H1 (cell line): ENCODE data around the gene QRSL1. TPM values are rescaled to one million over a fixed set of nuclear protein-coding genes. Genes with fewer than 3 reads are reported as not detected.

Experiments
- CTCF ChIA-PET: fragments of 300-600 bp; sonication (Branson Sonifier 250); formaldehyde crosslinking; loops from one replicate; lab custom pipeline; 2021; ENCODE audit not compliant: partially characterized antibody; lab: Charles Lee
- POLR2A ChIA-PET: fragments of 300-600 bp; sonication (Branson Sonifier 250); formaldehyde crosslinking; loops from one replicate; lab custom pipeline; 2021; ENCODE audit warnings: inconsistent platforms; ENCODE audit not compliant: partially characterized antibody; lab: Charles Lee
- DNase-seq, 2 experiments: peaks; one replicate each; pipeline versions ENCODE4 v3.0.0 to v3.0.0-alpha.2; 2010 to 2022; ENCODE audit warnings: low spot score in 2 of 2, low read depth in 1 of 2, mixed read lengths in 1 of 2
- FAIRE-seq: peaks from 2 replicates; lab custom pipeline; 2011; peaks lifted over from hg19 to GRCh38; lab: Jason Lieb, UNC
- H2AFZ ChIP-seq: 2 replicates; pipeline ENCODE4 v1.8.1; 2012; ENCODE audit warnings: low read length, inconsistent platforms
- H2AK5ac ChIP-seq: 2 replicates; pipeline ENCODE4 v1.6.1; 2013; ENCODE audit warnings: low read depth, low read length
- H2BK120ac ChIP-seq: replicated peaks from 2 replicates; pipeline ENCODE3; 2013; ENCODE audit warnings: low read depth, low read length, inconsistent platforms
- H2BK12ac ChIP-seq: 2 replicates; pipeline ENCODE4 v1.6.1; 2013; ENCODE audit warnings: low read depth, low read length
- H2BK15ac ChIP-seq: 2 replicates; pipeline ENCODE4 v1.6.1; 2013; ENCODE audit warnings: low read length
- H2BK20ac ChIP-seq: 2 replicates; pipeline ENCODE4 v1.6.1; 2013; ENCODE audit warnings: low read length
- H2BK5ac ChIP-seq: 2 replicates; pipeline ENCODE4 v1.6.1; 2013; ENCODE audit warnings: low read depth, low read length
- H3K14ac ChIP-seq: 2 replicates; pipeline ENCODE4 v1.6.1; 2013; ENCODE audit warnings: inconsistent platforms; ENCODE audit not compliant: insufficient read length
- H3K18ac ChIP-seq: 2 replicates; pipeline ENCODE4 v1.6.1; 2013; ENCODE audit warnings: low read length; ENCODE audit errors: extremely low read depth
- H3K23ac ChIP-seq: 2 replicates; pipeline ENCODE4 v1.6.1; 2013; ENCODE audit warnings: inconsistent platforms; ENCODE audit not compliant: insufficient read length
- H3K23me2 ChIP-seq: 2 replicates; pipeline ENCODE4 v1.6.1; 2013; ENCODE audit warnings: low read depth, low read length
- H3K27ac ChIP-seq: 2 replicates; pipeline ENCODE4 v1.6.1; 2011; ENCODE audit warnings: low read depth, low read length, inconsistent platforms
- H3K27me3 ChIP-seq, 4 experiments: replicated peaks in 1 of 4; 1 replicate in 1 of 4; 2 replicates in 3 of 4; pipeline versions ENCODE4 v1.6.1 to v1.8.1; 2011 to 2013; ENCODE audit warnings: low read length in 3 of 4, mild to moderate bottlenecking in 3 of 4, inconsistent platforms in 2 of 4, mixed read lengths in 2 of 4, moderate library complexity in 1 of 4; ENCODE audit not compliant: control insufficient read depth in 3 of 4, insufficient read depth in 3 of 4; ENCODE audit errors: extremely low read depth in 1 of 4
- H3K36me3 ChIP-seq, 4 experiments: 2 replicates each; pipeline versions ENCODE4 v1.6.1 to v1.8.1; 2011 to 2013; ENCODE audit warnings: mild to moderate bottlenecking in 4 of 4, low read length in 3 of 4, moderate library complexity in 2 of 4, control low read depth in 1 of 4, inconsistent platforms in 1 of 4; ENCODE audit not compliant: insufficient read depth in 4 of 4, control insufficient read depth in 2 of 4
- H3K4ac ChIP-seq: replicated peaks from 2 replicates; pipeline ENCODE3; 2013; ENCODE audit warnings: low read length, low read depth, mixed read lengths, inconsistent platforms; ENCODE audit not compliant: insufficient read length
- H3K4me1 ChIP-seq, 4 experiments: replicated peaks in 1 of 4; 1 replicate in 1 of 4; 2 replicates in 3 of 4; pipeline versions ENCODE4 v1.6.1 to v1.8.1; 2011 to 2013; ENCODE audit warnings: low read length in 3 of 4, inconsistent platforms in 2 of 4, mixed read lengths in 1 of 4; ENCODE audit not compliant: insufficient read depth in 4 of 4, control insufficient read depth in 3 of 4
- H3K4me2 ChIP-seq, 2 experiments: 2 replicates each; pipeline versions ENCODE4 v1.6.1 to v1.8.1; 2011 to 2013; ENCODE audit warnings: low read depth in 2 of 2, low read length in 2 of 2, control low read depth in 1 of 2, inconsistent platforms in 1 of 2, mild to moderate bottlenecking in 1 of 2; ENCODE audit not compliant: insufficient read depth in 1 of 2
- H3K4me3 ChIP-seq, 4 experiments: fragments of 200-600, 300-600 bp in 1 of 4; sonication (generic), shearing (Covaris generic), sonication (Bioruptor Twin) in 1 of 4; 2 replicates each; pipeline versions ENCODE4 v1.5.1 to v1.8.1; 2011 to 2016; ENCODE audit warnings: low read length in 4 of 4, low read depth in 3 of 4, control low read depth in 2 of 4, inconsistent platforms in 2 of 4, mild to moderate bottlenecking in 2 of 4, mixed read lengths in 1 of 4, moderate library complexity in 1 of 4; ENCODE audit not compliant: insufficient read depth in 2 of 4; ENCODE audit errors: extremely low read depth in 1 of 4
- H3K56ac ChIP-seq: replicated peaks from 2 replicates; pipeline ENCODE3; 2013; ENCODE audit warnings: low read depth, mild to moderate bottlenecking, mixed read lengths, low read length, inconsistent platforms; ENCODE audit not compliant: insufficient read length
- H3K79me1 ChIP-seq: 2 replicates; pipeline ENCODE4 v1.6.1; 2013; ENCODE audit warnings: low read depth, low read length, control low read depth
- H3K79me2 ChIP-seq, 2 experiments: 2 replicates each; pipeline versions ENCODE4 v1.6.1 to v1.8.1; 2012 to 2013; ENCODE audit warnings: low read length in 2 of 2, mild to moderate bottlenecking in 2 of 2, inconsistent platforms in 1 of 2; ENCODE audit not compliant: insufficient read depth in 2 of 2, control insufficient read depth in 1 of 2
- H3K9ac ChIP-seq, 4 experiments: replicated peaks in 1 of 4; 1 replicate in 1 of 4; 2 replicates in 3 of 4; pipeline versions ENCODE4 v1.6.1 to v1.8.1; 2011 to 2013; ENCODE audit warnings: low read depth in 3 of 4, low read length in 3 of 4, control low read depth in 2 of 4, mild to moderate bottlenecking in 2 of 4, moderate library complexity in 2 of 4, inconsistent platforms in 1 of 4; ENCODE audit errors: extremely low read depth in 1 of 4
- H3K9me3 ChIP-seq, 2 experiments: 2 replicates each; pipeline versions ENCODE4 v1.6.1 to v1.8.1; 2012 to 2013; ENCODE audit warnings: mild to moderate bottlenecking in 2 of 2, moderate library complexity in 2 of 2, control low read depth in 1 of 2, inconsistent platforms in 1 of 2, low read depth in 1 of 2, low read length in 1 of 2, mixed read lengths in 1 of 2; ENCODE audit not compliant: insufficient read depth in 2 of 2
- H4K20me1 ChIP-seq, 2 experiments: replicated peaks in 1 of 2; 2 replicates each; pipeline versions ENCODE3 to v1.8.1; 2011 to 2013; ENCODE audit warnings: inconsistent platforms in 2 of 2, low read length in 2 of 2, mild to moderate bottlenecking in 1 of 2; ENCODE audit not compliant: insufficient read depth in 2 of 2, control insufficient read depth in 1 of 2
- H4K5ac ChIP-seq: 2 replicates; pipeline ENCODE4 v1.6.1; 2013; ENCODE audit warnings: low read length, low read depth, mixed read lengths, inconsistent platforms; ENCODE audit not compliant: insufficient read length
- H4K8ac ChIP-seq: 2 replicates; pipeline ENCODE4 v1.8.0; 2013; ENCODE audit warnings: mild to moderate bottlenecking, moderate library complexity, low read length, inconsistent platforms; ENCODE audit not compliant: insufficient read depth; ENCODE audit errors: extremely low read depth
- H4K91ac ChIP-seq: replicated peaks from 2 replicates; pipeline ENCODE3; 2013; ENCODE audit warnings: low read length, mixed read lengths, inconsistent platforms; ENCODE audit not compliant: insufficient read length
- CBX8 ChIP-seq: fragments of 300-800, 300-1000 bp; sonication (generic); IDR thresholded peaks from 2 replicates; pipeline ENCODE4 v1.7.1; 2016; ENCODE audit warnings: low read depth, low read length, borderline replicate concordance
- EGR1 ChIP-seq: IDR thresholded peaks from 2 replicates; pipeline ENCODE4 v1.6.1; 2011; ENCODE audit warnings: low read depth, low read length, borderline replicate concordance
- NRF1 ChIP-seq: IDR thresholded peaks from 2 replicates; pipeline ENCODE4 v1.6.1; 2011; ENCODE audit warnings: mild to moderate bottlenecking, low read depth, low read length, improper control_type of control experiment
- RFX5 ChIP-seq: IDR thresholded peaks from 2 replicates; pipeline ENCODE4 v1.6.1; 2011; ENCODE audit warnings: low read depth, low read length, improper control_type of control experiment, borderline replicate concordance
- SIN3A ChIP-seq, 2 experiments: IDR thresholded peaks in 1 of 2; conservative IDR thresholded peaks in 1 of 2; 2 replicates each; pipeline ENCODE4 v1.6.1; 2011 to 2012; ENCODE audit warnings: low read length in 2 of 2, improper control_type of control experiment in 1 of 2, low read depth in 1 of 2, mild to moderate bottlenecking in 1 of 2
- SIRT6 ChIP-seq: IDR thresholded peaks from one replicate; pipeline ENCODE4 v1.7.1; 2012; ENCODE audit warnings: low read length, inconsistent platforms
- SUZ12 ChIP-seq: fragments of 200-600 bp; sonication (generic); IDR thresholded peaks from 2 replicates; pipeline ENCODE4 v1.6.1; 2012; ENCODE audit warnings: mild to moderate bottlenecking, inconsistent platforms, low read length, moderate library complexity, mixed read lengths
- YY1 ChIP-seq: IDR thresholded peaks from 2 replicates; pipeline ENCODE4 v1.6.1; 2011; ENCODE audit warnings: low read depth, mild to moderate bottlenecking, low read length
- WGBS, 2 experiments: shearing (Covaris generic) in 1 of 2; methylation state at CpG; one replicate each; pipeline versions ENCODE4 v1.1.6 to v1.1.7; 2013 to 2015; ENCODE audit warnings: low lambda C conversion rate in 2 of 2, mixed read lengths in 2 of 2, inconsistent platforms in 1 of 2, low coverage in 1 of 2, missing lambda C conversion rate in 1 of 2; ENCODE audit not compliant: insufficient replicate concordance in 2 of 2, insufficient coverage in 1 of 2, insufficient read length in 1 of 2; ENCODE audit errors: extremely low coverage in 1 of 2, missing lambda C conversion rate in 1 of 2; 5-methylcytosine and 5-hydroxymethylcytosine counted together
- polyA plus RNA-seq, 7 experiments: library from polyadenylated mRNA; depleted of rRNA in 3 of 7; stranded (reverse) in 5 of 7; unstranded in 2 of 7; fragments of >200 nt in 5 of 7; fragments of 200-250 nt in 2 of 7; gene quantifications; 1 replicate in 5 of 7; 2 replicates in 1 of 7; 4 replicates in 1 of 7; pipeline versions ENCODE4 v1.2.1 to v1.2.3, GENCODE V29; 2011 to 2013; ENCODE audit warnings: missing spikeins in 2 of 7, mixed read lengths in 2 of 7
- total RNA-seq: library from RNA; stranded (reverse); fragmentation: NEBNext Ultra II Directional; extraction: Animal tissue kit (Norgen Biotek cat#: 25700); gene quantifications from 2 replicates; pipeline ENCODE4 v1.2.1, GENCODE V29; 2021
- TF ChIP-seq, protein P1 (sequence below): IDR thresholded peaks from 2 replicates; pipeline ENCODE4 v1.6.1; 2012; ENCODE audit warnings: inconsistent platforms
- TF ChIP-seq, protein P2 (sequence below): IDR thresholded peaks from 2 replicates; pipeline ENCODE4 v1.6.1; 2011; ENCODE audit warnings: low read length, improper control_type of control experiment
- TF ChIP-seq, protein P3 (sequence below): IDR thresholded peaks from 2 replicates; pipeline ENCODE4 v1.6.1; 2011; ENCODE audit warnings: low read depth, mild to moderate bottlenecking, low read length; ENCODE audit not compliant: insufficient read depth

QRSL1 gene
- total and polyA plus RNA-seq, 2 of the 8 experiments (the other 6 are each of a cell fraction or from before 2014, with no cell fraction given) = 7.8 to 22.2 TPM

DNA sequence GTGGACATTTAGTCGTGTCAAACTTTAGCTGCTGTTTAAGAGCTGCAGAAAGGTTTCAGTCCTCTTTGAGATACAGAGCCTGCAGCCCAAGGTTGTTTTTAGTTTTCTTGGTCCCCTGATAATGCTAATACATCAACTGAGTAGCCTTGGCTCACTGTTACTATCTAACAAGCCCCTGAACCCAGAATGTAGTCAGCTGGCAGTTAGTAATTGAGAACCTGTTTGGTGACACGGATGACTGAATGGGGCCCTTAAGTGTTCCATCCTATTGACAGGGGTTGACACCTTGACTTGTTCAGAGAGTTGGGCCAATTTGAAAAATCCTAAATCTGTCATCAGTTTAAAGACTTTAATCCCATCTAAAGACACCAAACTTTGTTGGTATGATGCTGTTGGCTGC is 2.9 kb upstream of the QRSL1 start:
- no peak overlapping the region for H2BK20ac ChIP-seq
- no peak overlapping the region for H2AFZ ChIP-seq
- peaks cover 12 to 13% of the 10 kb centered on the region in 2 experiments for H3K9me3 ChIP-seq
- H3K79me1 ChIP-seq = 0 out of 2 replicates have a peak, but pooled peaks cover 4% of the 10 kb centered on the region
- H3K23me2 ChIP-seq = no peaks in the 10 kb centered on the region; the same call in none of the 2 replicates
- peaks cover 3 to 26% of the 10 kb centered on the region in 2 experiments; a peak in 3 of 4 replicates for H3K79me2 ChIP-seq
- DNase-seq = no peak
- H2BK12ac ChIP-seq = no peak overlapping the region
- no peak overlapping the region for H3K23ac ChIP-seq
- peak overlapping the region; percentile 66; the same call in 1 of the 2 replicates for H2BK15ac ChIP-seq
- CTCF ChIA-PET = interaction anchor here (0.6 to 1.2 kb wide), 3 partner anchors 10 to 259 kb away, joined by 3 read pairs; no protein-coding TSS in a partner anchor
- peaks cover 2 to 12% (median 8%) of the 10 kb centered on the region in 4 experiments; a peak in 6 of 8 replicates for H3K36me3 ChIP-seq
- H3K4me1 ChIP-seq = peaks cover 2 to 10% (median 5%) of the 10 kb centered on the region in 4 experiments; a peak in 6 of 7 replicates
- H3K4ac ChIP-seq = no peak overlapping the region
- no peak overlapping the region for H3K14ac ChIP-seq
- no peak overlapping the region for H3K4me2 ChIP-seq
- H2BK5ac ChIP-seq = no peak overlapping the region
- WGBS, 2 experiments = 73% methylated on average over 2 of the region's 2 CpGs; no CpG with 5 or more reads in 1 of the 2 experiments
- H3K27ac ChIP-seq = no peak overlapping the region
- H4K5ac ChIP-seq = no peak overlapping the region
- POLR2A ChIA-PET = interaction anchor here (0.7 to 1.8 kb wide), 6 partner anchors 11 to 348 kb away, joined by 3 to 6 read pairs (median 3); no protein-coding TSS in a partner anchor
- H3K27me3 ChIP-seq = no peaks in the 10 kb centered on the region; a peak in 1 of 7 replicates
- no peak overlapping the region for H4K91ac ChIP-seq
- no peak overlapping the region for H2BK120ac ChIP-seq
- no peak overlapping the region for H3K56ac ChIP-seq
- H3K4me3 ChIP-seq = no peak overlapping the region
- H4K20me1 ChIP-seq = no peaks in the 10 kb centered on the region
- H3K9ac ChIP-seq = no peak overlapping the region
- FAIRE-seq = no peak
- H4K8ac ChIP-seq = no peak overlapping the region
- H2AK5ac ChIP-seq = no peak overlapping the region
- H3K18ac ChIP-seq = no peak overlapping the region
- no peak for TF ChIP-seq SIRT6
- no peak for TF ChIP-seq NRF1
- no peak for TF ChIP-seq EGR1
- TF ChIP-seq RFX5 = no peak
- TF ChIP-seq, protein P1, sequence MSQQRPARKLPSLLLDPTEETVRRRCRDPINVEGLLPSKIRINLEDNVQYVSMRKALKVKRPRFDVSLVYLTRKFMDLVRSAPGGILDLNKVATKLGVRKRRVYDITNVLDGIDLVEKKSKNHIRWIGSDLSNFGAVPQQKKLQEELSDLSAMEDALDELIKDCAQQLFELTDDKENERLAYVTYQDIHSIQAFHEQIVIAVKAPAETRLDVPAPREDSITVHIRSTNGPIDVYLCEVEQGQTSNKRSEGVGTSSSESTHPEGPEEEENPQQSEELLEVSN = no peak
- TF ChIP-seq YY1 = no peak
- TF ChIP-seq SIN3A (conservative IDR thresholded peaks at IDR 0.05 in 1 of 2, IDR thresholded peaks at IDR 0.05 in 1 of 2; ENCODE audit: low read depth in 1 of 2, low read length in 2 of 2) = no peak
- TF ChIP-seq, protein P2, sequence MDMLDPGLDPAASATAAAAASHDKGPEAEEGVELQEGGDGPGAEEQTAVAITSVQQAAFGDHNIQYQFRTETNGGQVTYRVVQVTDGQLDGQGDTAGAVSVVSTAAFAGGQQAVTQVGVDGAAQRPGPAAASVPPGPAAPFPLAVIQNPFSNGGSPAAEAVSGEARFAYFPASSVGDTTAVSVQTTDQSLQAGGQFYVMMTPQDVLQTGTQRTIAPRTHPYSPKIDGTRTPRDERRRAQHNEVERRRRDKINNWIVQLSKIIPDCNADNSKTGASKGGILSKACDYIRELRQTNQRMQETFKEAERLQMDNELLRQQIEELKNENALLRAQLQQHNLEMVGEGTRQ = no peak
- no peak for TF ChIP-seq CBX8
- TF ChIP-seq, protein P3, sequence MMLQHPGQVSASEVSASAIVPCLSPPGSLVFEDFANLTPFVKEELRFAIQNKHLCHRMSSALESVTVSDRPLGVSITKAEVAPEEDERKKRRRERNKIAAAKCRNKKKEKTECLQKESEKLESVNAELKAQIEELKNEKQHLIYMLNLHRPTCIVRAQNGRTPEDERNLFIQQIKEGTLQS = no peak
- no peak for TF ChIP-seq SUZ12
